Tibial artery (tissue), 4 donors: ENCODE results near the gene ADCYAP1.

ENCODE experiments used
- DNase-seq, 2 donors: peaks; one replicate each; pipeline ENCODE4 v3.0.0-alpha.2; 2019
- H3K27ac ChIP-seq, 2 donors: fragments of 200-600 bp; sonication (generic) in 1 of 2; 1 replicate in 1 of 2; 2 replicates in 1 of 2; pipeline ENCODE4 v1.5.1; 2018 to 2019; ENCODE audit warnings: mild to moderate bottlenecking in 1 of 2
- H3K27me3 ChIP-seq, 2 donors: fragments of 200-600 bp; sonication (generic) in 1 of 2; one replicate each; pipeline versions ENCODE4 v1.5.1 to v1.6.0; 2016 to 2019
- H3K36me3 ChIP-seq, 3 donors: fragments of 200-600 bp; sonication (generic) in 2 of 3; one replicate each; pipeline ENCODE4 v1.5.1; 2016 to 2019; ENCODE audit warnings: mild to moderate bottlenecking in 2 of 3
- H3K4me1 ChIP-seq, 4 donors: fragments of 200-600 bp; sonication (generic) in 2 of 4; 1 replicate in 3 of 4; 2 replicates in 1 of 4; pipeline ENCODE4 v1.5.1; 2016 to 2019
- H3K4me3 ChIP-seq, 2 donors: fragments of 200-600 bp; sonication (generic) in 1 of 2; 1 replicate in 1 of 2; 2 replicates in 1 of 2; pipeline ENCODE4 v1.5.1; 2018 to 2019; ENCODE audit warnings: mild to moderate bottlenecking in 2 of 2
- H3K9me3 ChIP-seq, 3 donors: fragments of 200-600 bp; sonication (generic) in 1 of 3; one replicate each; pipeline ENCODE4 v1.5.1; 2016 to 2019
- intact Hi-C: fragments of 100-400 bp; cut with DNase I; formaldehyde crosslinking; loops from one replicate; pipeline ENCODE4 v1.15.0; 2023; ENCODE audit warnings: low total_unique reads
- TF ChIP-seq, protein P1 (sequence below), 2 experiments: fragments of 200-600 bp in 1 of 2; fragments of 450-650 bp in 1 of 2; IDR thresholded peaks; one replicate each; pipeline ENCODE4 v1.5.1; 2017 to 2019; ENCODE audit warnings: antibody characterized with exemption in 2 of 2, mild to moderate bottlenecking in 1 of 2, moderate library complexity in 1 of 2

The ADCYAP1 gene

DNA sequence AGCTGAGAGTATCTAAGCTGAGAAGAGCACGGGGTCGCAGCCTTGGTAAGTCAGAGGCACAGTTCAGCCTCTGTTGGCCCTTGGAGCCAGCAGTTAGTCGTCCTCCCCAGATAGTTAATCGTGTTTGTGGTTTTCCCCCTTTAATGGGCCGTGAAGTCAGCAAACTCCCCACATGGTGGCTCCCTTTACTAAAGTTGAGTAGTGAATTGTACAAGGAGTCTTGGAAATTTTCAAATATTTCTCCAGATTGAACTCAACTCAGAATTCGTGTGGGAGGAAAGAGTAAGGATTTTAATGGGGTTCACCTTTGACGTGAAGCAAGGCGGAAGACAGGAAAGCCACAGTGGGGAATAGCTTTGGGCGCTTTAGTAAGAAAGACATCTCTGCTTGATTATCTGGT is 2.4 kb upstream of the ADCYAP1 start:
- Histone ChIP-seq H3K36me3 (no peaks in the 10 kb centered on the region), H3K27me3 (peaks cover 0 to 74% of the 10 kb centered on the region in 2 donors), H3K4me3 (no peak overlapping the region), H3K9me3 (no peaks in the 10 kb centered on the region), H3K4me1 (peaks cover 0 to 29% (median 24%) of the 10 kb centered on the region in 4 donors), H3K27ac (no peak overlapping the region)
- no peak for DNase-seq
- TF ChIP-seq, protein P1, sequence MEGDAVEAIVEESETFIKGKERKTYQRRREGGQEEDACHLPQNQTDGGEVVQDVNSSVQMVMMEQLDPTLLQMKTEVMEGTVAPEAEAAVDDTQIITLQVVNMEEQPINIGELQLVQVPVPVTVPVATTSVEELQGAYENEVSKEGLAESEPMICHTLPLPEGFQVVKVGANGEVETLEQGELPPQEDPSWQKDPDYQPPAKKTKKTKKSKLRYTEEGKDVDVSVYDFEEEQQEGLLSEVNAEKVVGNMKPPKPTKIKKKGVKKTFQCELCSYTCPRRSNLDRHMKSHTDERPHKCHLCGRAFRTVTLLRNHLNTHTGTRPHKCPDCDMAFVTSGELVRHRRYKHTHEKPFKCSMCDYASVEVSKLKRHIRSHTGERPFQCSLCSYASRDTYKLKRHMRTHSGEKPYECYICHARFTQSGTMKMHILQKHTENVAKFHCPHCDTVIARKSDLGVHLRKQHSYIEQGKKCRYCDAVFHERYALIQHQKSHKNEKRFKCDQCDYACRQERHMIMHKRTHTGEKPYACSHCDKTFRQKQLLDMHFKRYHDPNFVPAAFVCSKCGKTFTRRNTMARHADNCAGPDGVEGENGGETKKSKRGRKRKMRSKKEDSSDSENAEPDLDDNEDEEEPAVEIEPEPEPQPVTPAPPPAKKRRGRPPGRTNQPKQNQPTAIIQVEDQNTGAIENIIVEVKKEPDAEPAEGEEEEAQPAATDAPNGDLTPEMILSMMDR (IDR thresholded peaks at IDR 0.05) = no peak
- intact Hi-C loops = no loop called here

DNA sequence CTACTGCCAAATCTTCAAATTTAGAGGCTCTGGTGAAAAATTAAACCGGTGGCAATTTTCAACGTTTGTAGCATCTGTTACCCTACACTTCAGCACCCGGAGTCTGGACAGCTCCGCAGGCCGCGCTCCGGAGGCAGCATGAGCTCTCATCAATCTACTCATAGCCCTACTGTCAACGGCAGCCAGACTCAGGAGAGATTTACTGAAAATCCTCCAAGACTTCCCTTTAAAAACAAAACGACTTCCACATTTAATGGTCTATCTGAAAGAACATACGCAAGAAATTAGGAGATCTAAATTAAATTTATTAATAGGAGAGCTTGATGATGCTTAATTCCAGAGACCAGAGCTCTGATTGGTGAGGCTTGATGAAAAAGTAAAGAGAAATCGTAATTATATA is 970 bp upstream of the ADCYAP1 start:
- Histone ChIP-seq H3K27me3 (peaks cover 8 to 88% of the 10 kb centered on the region in 2 donors), H3K27ac (no peak overlapping the region)

DNA sequence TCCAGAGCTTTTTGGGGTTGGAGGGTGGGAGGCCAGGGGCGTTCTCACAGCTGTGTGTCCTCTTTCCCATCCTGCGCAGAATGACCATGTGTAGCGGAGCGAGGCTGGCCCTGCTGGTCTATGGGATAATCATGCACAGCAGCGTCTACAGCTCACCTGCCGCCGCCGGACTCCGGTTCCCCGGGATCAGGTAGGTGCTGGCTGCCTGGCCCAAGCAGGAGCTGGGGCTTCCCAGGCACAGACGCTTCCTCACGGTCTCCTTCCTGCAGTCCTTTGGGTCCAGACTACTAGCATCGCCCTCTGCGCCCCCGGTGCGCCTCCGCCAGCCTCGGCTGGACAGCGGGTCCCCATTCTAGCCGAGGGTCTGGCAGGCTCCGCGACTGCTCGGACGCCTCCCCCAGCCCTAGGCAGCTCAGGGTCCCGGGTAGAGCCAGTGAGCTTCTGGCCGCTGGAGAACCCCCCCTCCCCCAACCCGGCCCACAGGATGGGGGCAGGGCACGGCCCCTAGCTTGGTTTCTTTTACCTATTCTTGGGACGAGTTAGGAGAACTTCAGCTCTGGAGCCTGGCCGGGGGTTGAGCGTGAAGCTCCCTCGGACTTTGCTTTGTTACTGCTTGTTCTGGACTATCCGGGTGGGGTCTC is 756 bp downstream of the ADCYAP1 start:
- Histone ChIP-seq H3K27me3 (peaks cover 8 to 98% of the 10 kb centered on the region in 2 donors), H3K4me1 (peaks cover 0 to 52% (median 44%) of the 10 kb centered on the region in 4 donors), H3K27ac (no peak overlapping the region), H3K4me3 (no peak overlapping the region), H3K9me3 (no peaks in the 10 kb centered on the region), H3K36me3 (no peaks in the 10 kb centered on the region)
- DNase-seq = no peak
- intact Hi-C loops = no loop called here
- TF ChIP-seq, protein P1 (IDR thresholded peaks at IDR 0.05) = no peak

More for the DNA sequence above, 970 bp upstream of the ADCYAP1 start:
- intact Hi-C loops = no loop called here
- H3K4me3 ChIP-seq = no peak overlapping the region
- no peaks in the 10 kb centered on the region for H3K9me3 ChIP-seq
- H3K36me3 ChIP-seq = no peaks in the 10 kb centered on the region
- TF ChIP-seq, protein P1 (IDR thresholded peaks at IDR 0.05) = no peak
- peak in 1 of 2 donors; percentile 44 for DNase-seq
- peaks cover 0 to 44% (median 38%) of the 10 kb centered on the region in 4 donors for H3K4me1 ChIP-seq

DNA sequence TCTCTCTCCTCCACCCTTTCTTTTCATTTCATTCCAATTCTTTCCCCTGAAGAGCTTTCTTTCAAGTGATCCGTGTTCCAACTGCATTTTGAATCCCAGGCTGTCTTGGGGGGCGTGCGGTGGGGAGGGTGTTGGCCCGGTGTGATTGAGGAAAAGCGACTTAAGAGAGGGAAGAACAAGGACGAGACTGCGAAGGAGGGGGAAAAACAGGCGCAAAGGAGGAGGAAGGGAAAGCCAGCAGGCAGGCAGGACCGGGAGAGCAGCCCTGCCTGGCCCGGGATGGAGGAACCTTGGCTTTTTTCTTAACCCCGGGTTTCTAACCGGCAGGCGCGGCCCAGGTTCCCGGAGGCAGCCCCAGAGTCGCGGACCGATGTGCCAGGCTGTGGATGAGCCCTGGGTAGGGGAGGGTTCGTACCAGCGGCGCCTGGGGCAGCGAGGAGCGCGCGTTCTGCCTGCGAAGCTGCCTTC is 1.3 kb downstream of the ADCYAP1 start:
- DNase-seq = no peak
- TF ChIP-seq, protein P1 (IDR thresholded peaks at IDR 0.05) = no peak
- Histone ChIP-seq H3K4me3 (peak overlapping the region in 1 of 2 donors; percentile 56), H3K36me3 (no peaks in the 10 kb centered on the region), H3K27ac (no peak overlapping the region), H3K9me3 (no peaks in the 10 kb centered on the region), H3K27me3 (peaks cover 8 to 97% of the 10 kb centered on the region in 2 donors), H3K4me1 (peaks cover 0 to 52% (median 44%) of the 10 kb centered on the region in 4 donors)
- intact Hi-C loops = no loop called here

DNA sequence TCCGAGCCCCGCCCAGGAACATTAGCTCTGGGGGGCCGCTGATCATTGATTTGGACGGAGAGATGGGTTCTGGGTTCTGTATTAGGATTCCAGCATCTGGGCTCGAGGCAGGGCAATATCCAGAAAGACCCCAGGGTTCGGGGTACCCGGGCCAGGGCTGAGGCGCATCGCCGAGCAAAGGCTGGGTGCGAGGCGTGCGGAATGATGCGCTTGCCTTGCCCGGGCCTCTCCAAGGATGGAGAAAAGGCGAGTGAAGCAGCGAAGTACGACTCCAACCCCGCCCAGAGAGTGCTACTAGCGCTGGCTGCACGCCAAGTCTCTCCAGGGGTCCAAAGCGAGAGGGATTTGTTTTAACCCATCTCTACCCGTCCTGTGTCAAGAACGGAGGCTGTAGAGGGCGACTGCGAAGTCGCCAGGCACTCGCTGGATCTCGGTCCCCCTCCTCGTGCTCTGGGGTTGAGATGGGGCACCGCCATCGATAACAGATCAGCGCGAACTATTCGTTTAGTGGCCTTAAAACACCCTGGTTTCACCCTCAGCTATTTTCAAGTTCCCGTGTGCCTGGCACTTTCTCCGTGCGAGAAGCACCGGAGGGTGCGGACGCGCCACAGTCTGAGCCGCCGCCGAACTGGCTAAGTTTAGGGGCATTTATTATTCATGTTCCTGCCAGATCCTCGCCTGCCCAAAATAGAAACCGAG is 1.9 kb downstream of the ADCYAP1 start:
- H3K27me3 ChIP-seq = peaks cover 8 to 94% of the 10 kb centered on the region in 2 donors
- intact Hi-C loops = no loop called here
- no peak overlapping the region for H3K27ac ChIP-seq
- peak overlapping the region; percentile 40 to 56 for H3K4me3 ChIP-seq
- TF ChIP-seq, protein P1 (IDR thresholded peaks at IDR 0.05) = no peak
- DNase-seq = no peak
- H3K4me1 ChIP-seq = peaks cover 0 to 52% (median 44%) of the 10 kb centered on the region in 4 donors
- no peaks in the 10 kb centered on the region for H3K36me3 ChIP-seq
- no peaks in the 10 kb centered on the region for H3K9me3 ChIP-seq
